Left ventricle myocardium inferior (tissue), 1 donor: ENCODE measurements around the gene SLC26A11. TPM values are rescaled to one million over a fixed set of nuclear protein-coding genes. Genes with fewer than 3 reads are reported as not detected.

Source experiments
- DNase-seq: peaks from one replicate; pipeline ENCODE4 v3.0.0-alpha.2; 2020
- H3K27ac ChIP-seq: fragments of 200-600 bp; replicated peaks from 2 replicates; pipeline ENCODE4 v1.8.0; 2021
- H3K27me3 ChIP-seq: fragments of 200-600 bp; 2 replicates; pipeline ENCODE4 v1.8.0; 2021; ENCODE audit warnings: low read depth
- H3K36me3 ChIP-seq: fragments of 200-600 bp; 2 replicates; pipeline ENCODE4 v1.8.0; 2021
- H3K4me1 ChIP-seq: fragments of 200-600 bp; 2 replicates; pipeline ENCODE4 v1.8.0; 2021
- H3K4me3 ChIP-seq: fragments of 200-600 bp; 2 replicates; pipeline ENCODE4 v1.8.0; 2021; ENCODE audit warnings: mild to moderate bottlenecking, moderate library complexity
- H3K9me3 ChIP-seq: fragments of 200-600 bp; replicated peaks from 2 replicates; pipeline ENCODE4 v1.8.0; 2021
- CTCF ChIP-seq: fragments of 200-600 bp; IDR thresholded peaks from 2 replicates; pipeline ENCODE4 v1.8.0; 2021; ENCODE audit warnings: antibody characterized with exemption, mild to moderate bottlenecking, borderline replicate concordance
- intact Hi-C: fragments of 100-400 bp; cut with micrococcal nuclease; formaldehyde crosslinking; loops from one replicate; pipeline ENCODE4 v1.11.0; 2022
- total RNA-seq: library from RNA; stranded (reverse); fragmentation: NEBNext Ultra II Directional; extraction: Animal tissue kit (Norgen Biotek cat#: 25700); gene quantifications from one replicate; pipeline ENCODE4 v1.2.1, GENCODE V29; 2021
- donor health status: DM: no; HTN: yes; CAD: no; lungs with severe emphysema.

Gene SLC26A11
- total RNA-seq, 1 donor from 2014 or later: 4.1 TPM

GRCh38 chr17:80248894-80249710, 28.9 kb downstream of the SLC26A11 start:
- no peaks in the 10 kb centered on the region for H3K4me1 ChIP-seq
- peaks cover 27% of the 10 kb centered on the region for H3K36me3 ChIP-seq
- DNase-seq: no peak
- TF ChIP-seq CTCF: no peak
- no peaks in the 10 kb centered on the region for H3K27me3 ChIP-seq
- intact Hi-C loops: no loop called here
- H3K27ac ChIP-seq: no peak overlapping the region
- no peak overlapping the region for H3K4me3 ChIP-seq
- H3K9me3 ChIP-seq: no peaks in the 10 kb centered on the region

- no peak overlapping the region for H3K4me3 ChIP-seq
- no peak overlapping the region for H3K27ac ChIP-seq
- no peak for DNase-seq
- no peak for TF ChIP-seq CTCF
- no peaks in the 10 kb centered on the region for H3K27me3 ChIP-seq
- no peaks in the 10 kb centered on the region for H3K9me3 ChIP-seq
- H3K36me3 ChIP-seq: peaks cover 9% of the 10 kb centered on the region
- intact Hi-C loops: no loop called here
- no peaks in the 10 kb centered on the region for H3K4me1 ChIP-seq
Observed at GRCh38 chr17:80251966-80252365, 31.7 kb downstream of the SLC26A11 start.

GRCh38 chr17:80252871-80253270, 32.6 kb downstream of the SLC26A11 start:
- Histone ChIP-seq H3K27ac (no peak overlapping the region), H3K9me3 (no peaks in the 10 kb centered on the region), H3K4me3 (no peak overlapping the region), H3K27me3 (no peaks in the 10 kb centered on the region), H3K4me1 (peaks cover 4% of the 10 kb centered on the region), H3K36me3 (peaks cover 9% of the 10 kb centered on the region)
- peak; percentile 40 for DNase-seq
- intact Hi-C loops: no loop called here
- peak; percentile 60 for TF ChIP-seq CTCF

- H3K27me3 ChIP-seq: no peaks in the 10 kb centered on the region
- no peak overlapping the region for H3K27ac ChIP-seq
- no peak overlapping the region for H3K4me3 ChIP-seq
- no peak for DNase-seq
- peaks cover 8% of the 10 kb centered on the region for H3K4me1 ChIP-seq
- TF ChIP-seq CTCF: no peak
- H3K36me3 ChIP-seq: peaks cover 9% of the 10 kb centered on the region
- intact Hi-C loops: no loop called here
- no peaks in the 10 kb centered on the region for H3K9me3 ChIP-seq
Observed at GRCh38 chr17:80253631-80254395, 33.6 kb downstream of the SLC26A11 start.

- H3K9me3 ChIP-seq: no peaks in the 10 kb centered on the region
- intact Hi-C loops: no loop called here
- DNase-seq: no peak
- H3K27me3 ChIP-seq: no peaks in the 10 kb centered on the region
- peaks cover 12% of the 10 kb centered on the region for H3K4me1 ChIP-seq
- no peak for TF ChIP-seq CTCF
- peaks cover 4% of the 10 kb centered on the region for H3K36me3 ChIP-seq
- no peak overlapping the region for H3K4me3 ChIP-seq
- peak overlapping the region; percentile 34 for H3K27ac ChIP-seq
Observed at GRCh38 chr17:80254396-80255251, 34.4 kb downstream of the SLC26A11 start.
